Measurements from ENCODE around the gene IGFL4.
"Not testable (repeated sequence)": the region's sequence is repeated elsewhere in the genome, so short reads cannot be mapped to it uniquely, and the experiment has no call there.

IGFL4 gene

DNA sequence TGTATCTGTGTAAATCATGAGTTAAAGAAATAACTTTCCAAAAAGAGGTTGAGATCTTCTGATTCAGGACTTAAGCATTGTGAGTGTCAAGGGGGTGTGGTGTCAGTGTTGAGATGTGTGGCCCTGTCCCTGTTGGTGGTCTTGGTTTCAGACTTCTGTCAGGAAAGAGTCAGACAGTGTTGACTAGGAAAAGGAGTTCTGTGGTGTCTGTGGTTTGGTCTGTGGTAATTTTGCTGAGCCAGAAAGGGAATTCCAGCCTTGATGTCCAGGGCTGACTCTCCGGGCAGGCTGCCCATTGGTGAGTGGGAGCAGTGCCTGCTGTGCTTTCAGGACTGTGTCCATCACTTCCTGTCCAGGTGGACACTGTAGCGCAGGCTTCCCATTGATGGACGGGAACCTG is 39.8 kb upstream of the IGFL4 start:
- no peak for TF ChIP-seq POLR2AphosphoS5 (IDR thresholded peaks at IDR 0.05; ENCODE audit: low read depth)
- TF ChIP-seq, protein P1, sequence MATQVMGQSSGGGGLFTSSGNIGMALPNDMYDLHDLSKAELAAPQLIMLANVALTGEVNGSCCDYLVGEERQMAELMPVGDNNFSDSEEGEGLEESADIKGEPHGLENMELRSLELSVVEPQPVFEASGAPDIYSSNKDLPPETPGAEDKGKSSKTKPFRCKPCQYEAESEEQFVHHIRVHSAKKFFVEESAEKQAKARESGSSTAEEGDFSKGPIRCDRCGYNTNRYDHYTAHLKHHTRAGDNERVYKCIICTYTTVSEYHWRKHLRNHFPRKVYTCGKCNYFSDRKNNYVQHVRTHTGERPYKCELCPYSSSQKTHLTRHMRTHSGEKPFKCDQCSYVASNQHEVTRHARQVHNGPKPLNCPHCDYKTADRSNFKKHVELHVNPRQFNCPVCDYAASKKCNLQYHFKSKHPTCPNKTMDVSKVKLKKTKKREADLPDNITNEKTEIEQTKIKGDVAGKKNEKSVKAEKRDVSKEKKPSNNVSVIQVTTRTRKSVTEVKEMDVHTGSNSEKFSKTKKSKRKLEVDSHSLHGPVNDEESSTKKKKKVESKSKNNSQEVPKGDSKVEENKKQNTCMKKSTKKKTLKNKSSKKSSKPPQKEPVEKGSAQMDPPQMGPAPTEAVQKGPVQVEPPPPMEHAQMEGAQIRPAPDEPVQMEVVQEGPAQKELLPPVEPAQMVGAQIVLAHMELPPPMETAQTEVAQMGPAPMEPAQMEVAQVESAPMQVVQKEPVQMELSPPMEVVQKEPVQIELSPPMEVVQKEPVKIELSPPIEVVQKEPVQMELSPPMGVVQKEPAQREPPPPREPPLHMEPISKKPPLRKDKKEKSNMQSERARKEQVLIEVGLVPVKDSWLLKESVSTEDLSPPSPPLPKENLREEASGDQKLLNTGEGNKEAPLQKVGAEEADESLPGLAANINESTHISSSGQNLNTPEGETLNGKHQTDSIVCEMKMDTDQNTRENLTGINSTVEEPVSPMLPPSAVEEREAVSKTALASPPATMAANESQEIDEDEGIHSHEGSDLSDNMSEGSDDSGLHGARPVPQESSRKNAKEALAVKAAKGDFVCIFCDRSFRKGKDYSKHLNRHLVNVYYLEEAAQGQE (IDR thresholded peaks at IDR 0.05; ENCODE audit: insufficient replicate concordance, low read depth): no peak
- TF ChIP-seq SPI1 (IDR thresholded peaks at IDR 0.05; ENCODE audit: borderline replicate concordance, low read depth): no peak
- TF ChIP-seq, protein P2, sequence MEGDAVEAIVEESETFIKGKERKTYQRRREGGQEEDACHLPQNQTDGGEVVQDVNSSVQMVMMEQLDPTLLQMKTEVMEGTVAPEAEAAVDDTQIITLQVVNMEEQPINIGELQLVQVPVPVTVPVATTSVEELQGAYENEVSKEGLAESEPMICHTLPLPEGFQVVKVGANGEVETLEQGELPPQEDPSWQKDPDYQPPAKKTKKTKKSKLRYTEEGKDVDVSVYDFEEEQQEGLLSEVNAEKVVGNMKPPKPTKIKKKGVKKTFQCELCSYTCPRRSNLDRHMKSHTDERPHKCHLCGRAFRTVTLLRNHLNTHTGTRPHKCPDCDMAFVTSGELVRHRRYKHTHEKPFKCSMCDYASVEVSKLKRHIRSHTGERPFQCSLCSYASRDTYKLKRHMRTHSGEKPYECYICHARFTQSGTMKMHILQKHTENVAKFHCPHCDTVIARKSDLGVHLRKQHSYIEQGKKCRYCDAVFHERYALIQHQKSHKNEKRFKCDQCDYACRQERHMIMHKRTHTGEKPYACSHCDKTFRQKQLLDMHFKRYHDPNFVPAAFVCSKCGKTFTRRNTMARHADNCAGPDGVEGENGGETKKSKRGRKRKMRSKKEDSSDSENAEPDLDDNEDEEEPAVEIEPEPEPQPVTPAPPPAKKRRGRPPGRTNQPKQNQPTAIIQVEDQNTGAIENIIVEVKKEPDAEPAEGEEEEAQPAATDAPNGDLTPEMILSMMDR (IDR thresholded peaks at IDR 0.05; ENCODE audit: insufficient read depth, low read length): no peak
- no peak for TF ChIP-seq GABPA (IDR thresholded peaks at IDR 0.05; ENCODE audit: low read depth)
- Histone ChIP-seq H3K4me3 (replicated peaks; ENCODE audit: insufficient read depth, low read length) (no peak overlapping the region), H3K27me3 (ENCODE audit: insufficient read depth, poor library complexity, severe bottlenecking) (peaks cover 11% of the 10 kb centered on the region), H3K27ac (replicated peaks) (no peak overlapping the region)
- DNase-seq (ENCODE audit: low read depth in 1 of 2, low spot score in 1 of 2): no peak

DNA sequence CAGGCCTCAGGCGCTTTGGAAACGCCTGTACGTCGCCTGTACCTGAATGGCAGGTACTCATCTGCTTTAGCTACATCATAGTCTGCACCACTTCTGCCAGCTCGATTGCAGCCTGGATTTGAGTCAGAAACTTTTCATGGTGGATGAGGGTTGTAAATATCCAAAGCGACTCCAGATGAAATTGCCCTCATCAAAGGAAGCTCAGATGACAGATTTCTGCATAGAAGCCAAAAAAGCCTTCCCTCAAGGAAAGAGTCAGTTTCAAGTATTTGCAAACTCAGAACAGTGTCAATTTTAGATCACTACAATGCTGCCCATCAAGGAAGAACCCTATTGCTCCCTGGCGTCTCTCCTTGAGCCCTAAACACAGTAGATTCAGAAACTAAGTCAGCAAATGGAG is 38.8 kb upstream of the IGFL4 start:
- no peak for DNase-seq (ENCODE audit: low read depth in 1 of 2, low spot score in 1 of 2)
- no peak overlapping the region for H3K27ac ChIP-seq (replicated peaks)
- H3K27me3 ChIP-seq (ENCODE audit: insufficient read depth, poor library complexity, severe bottlenecking): peaks cover 17% of the 10 kb centered on the region
- H3K4me3 ChIP-seq (replicated peaks; ENCODE audit: insufficient read depth, low read length): no peak overlapping the region
- no peak for TF ChIP-seq GABPA (IDR thresholded peaks at IDR 0.05; ENCODE audit: low read depth)
- TF ChIP-seq, protein P2 (IDR thresholded peaks at IDR 0.05; ENCODE audit: insufficient read depth, low read length): no peak
- TF ChIP-seq, protein P1 (IDR thresholded peaks at IDR 0.05; ENCODE audit: insufficient replicate concordance, low read depth): no peak
- TF ChIP-seq SPI1 (IDR thresholded peaks at IDR 0.05; ENCODE audit: borderline replicate concordance, low read depth): no peak
- TF ChIP-seq POLR2AphosphoS5 (IDR thresholded peaks at IDR 0.05; ENCODE audit: low read depth): no peak

DNA sequence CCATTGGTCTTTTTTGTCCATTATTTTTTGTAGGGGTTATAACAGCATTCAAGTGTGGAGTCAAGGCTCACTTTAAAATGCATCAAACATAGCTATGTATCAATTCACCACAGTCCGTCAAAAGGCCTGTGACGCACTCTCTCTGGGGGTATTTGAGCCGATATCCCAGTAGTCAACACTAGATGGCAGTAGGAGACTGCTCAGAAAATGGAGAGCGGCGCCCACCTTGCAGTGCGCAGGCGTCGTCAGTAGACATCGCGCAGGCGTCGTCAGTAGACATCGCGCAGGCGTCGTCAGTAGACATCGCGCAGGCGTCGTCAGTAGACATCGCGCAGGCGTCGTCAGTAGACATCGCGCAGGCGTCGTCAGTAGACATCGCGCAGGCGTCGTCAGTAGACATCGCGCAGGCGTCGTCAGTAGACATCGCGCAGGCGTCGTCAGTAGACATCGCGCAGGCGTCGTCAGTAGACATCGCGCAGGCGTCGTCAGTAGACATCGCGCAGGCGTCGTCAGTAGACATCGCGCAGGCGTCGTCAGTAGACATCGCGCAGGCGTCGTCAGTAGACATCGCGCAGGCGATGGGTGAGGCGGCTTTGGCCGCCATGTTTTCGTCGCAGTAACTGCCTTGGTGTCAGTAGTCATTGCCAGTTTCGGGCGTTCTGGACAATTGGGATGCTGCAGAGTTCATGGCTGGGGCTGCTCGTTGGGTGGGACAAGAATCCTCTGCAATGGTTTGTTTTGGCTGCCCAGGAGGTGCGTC is 38.0 kb upstream of the IGFL4 start:
- H3K4me3 ChIP-seq (replicated peaks; ENCODE audit: insufficient read depth, low read length); H3K27ac ChIP-seq (replicated peaks): not testable (repeated sequence)
- TF ChIP-seq, protein P2 (IDR thresholded peaks at IDR 0.05; ENCODE audit: insufficient read depth, low read length): peak; percentile 29
- peaks cover 18% of the 10 kb centered on the region for H3K27me3 ChIP-seq (ENCODE audit: insufficient read depth, poor library complexity, severe bottlenecking)
- peak in 1 of 2 experiments; percentile 11 for DNase-seq (ENCODE audit: low read depth in 1 of 2, low spot score in 1 of 2)

DNA sequence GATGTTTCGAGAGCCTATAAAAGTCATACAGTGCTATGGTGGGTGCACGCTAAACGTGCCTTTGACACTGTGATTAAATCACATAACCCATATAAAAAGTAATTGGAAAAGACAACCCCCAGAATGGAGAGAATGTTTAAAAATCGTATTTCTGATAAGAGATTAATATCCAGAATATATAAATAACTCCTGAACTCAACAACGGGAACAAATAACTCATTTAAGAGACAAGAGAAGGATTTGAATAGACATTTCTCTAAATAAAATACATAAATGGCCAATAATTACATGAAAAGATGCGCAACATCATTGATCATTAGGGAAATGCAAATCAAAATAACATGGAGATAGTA is 37.0 kb upstream of the IGFL4 start:
- no peak overlapping the region for H3K27ac ChIP-seq (replicated peaks)
- peaks cover 23% of the 10 kb centered on the region for H3K27me3 ChIP-seq (ENCODE audit: insufficient read depth, poor library complexity, severe bottlenecking)
- TF ChIP-seq GABPA (IDR thresholded peaks at IDR 0.05; ENCODE audit: low read depth) (no peak), POLR2AphosphoS5 (IDR thresholded peaks at IDR 0.05; ENCODE audit: low read depth) (no peak), SPI1 (IDR thresholded peaks at IDR 0.05; ENCODE audit: borderline replicate concordance, low read depth) (no peak)
- TF ChIP-seq, protein P2 (IDR thresholded peaks at IDR 0.05; ENCODE audit: insufficient read depth, low read length): no peak
- TF ChIP-seq, protein P1 (IDR thresholded peaks at IDR 0.05; ENCODE audit: insufficient replicate concordance, low read depth): no peak
- no peak for DNase-seq (ENCODE audit: low read depth in 1 of 2, low spot score in 1 of 2)
- H3K4me3 ChIP-seq (replicated peaks; ENCODE audit: insufficient read depth, low read length): no peak overlapping the region
